Dedifferentiated amniotic fluid mesenchymal stem cell (primary cell): Measurements from ENCODE around the gene STK32B.

Source experiments
- DNase-seq: peaks from one replicate; pipeline ENCODE4 v3.0.0-alpha.2; 2016; ENCODE audit errors: extremely low spot score

Gene STK32B

DNA sequence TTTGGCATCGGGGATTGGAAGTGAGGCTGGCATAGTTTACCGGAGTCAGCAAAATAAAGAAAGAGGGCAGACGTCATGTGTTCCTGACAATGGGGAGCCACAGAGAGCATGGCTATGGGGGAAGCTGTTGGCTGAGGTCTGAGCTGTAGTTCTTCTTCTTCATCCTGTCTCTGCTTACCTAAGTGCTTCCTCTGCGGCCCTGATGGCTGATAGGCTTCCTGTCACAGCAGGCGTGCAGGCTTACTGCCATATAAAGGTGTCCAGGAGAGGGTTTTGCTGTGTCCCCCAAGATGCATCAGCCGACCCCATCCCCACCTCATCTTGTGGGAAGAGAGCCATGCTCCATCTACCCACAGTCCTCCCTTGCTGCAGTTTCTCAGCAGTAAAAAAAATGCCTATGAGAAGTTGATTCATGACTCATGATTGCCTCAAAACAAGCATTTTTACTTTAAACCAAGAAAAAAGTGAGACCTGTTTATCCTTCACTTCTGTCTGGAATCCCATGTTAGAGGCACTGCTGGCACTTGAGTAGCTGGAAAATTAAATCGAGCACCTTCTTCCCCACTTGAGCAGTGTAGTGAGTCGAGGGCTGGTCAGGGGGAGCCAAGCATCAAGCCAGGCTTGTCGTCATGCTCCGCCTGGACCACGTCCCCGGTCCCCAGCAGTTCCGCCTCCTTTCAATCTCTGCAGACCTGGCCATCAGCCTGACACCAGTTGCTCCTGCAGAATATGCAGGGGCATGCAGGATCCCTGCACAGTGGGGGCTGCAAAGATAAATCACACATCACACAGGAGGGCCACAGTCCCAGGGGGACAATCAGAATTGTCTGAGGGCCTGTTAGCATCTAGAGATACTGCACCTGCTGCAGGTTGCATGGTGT is 419.3 kb downstream of the STK32B start:
- DNase-seq, result no peak

- DNase-seq, result no peak
Observed at GRCh38 chr4:5471206-5471605, 419.9 kb downstream of the STK32B start.

- no peak for DNase-seq
Observed at GRCh38 chr4:5471691-5472090, 420.4 kb downstream of the STK32B start.

- DNase-seq, result no peak
Observed at GRCh38 chr4:5472160-5472591, 420.9 kb downstream of the STK32B start.

DNA sequence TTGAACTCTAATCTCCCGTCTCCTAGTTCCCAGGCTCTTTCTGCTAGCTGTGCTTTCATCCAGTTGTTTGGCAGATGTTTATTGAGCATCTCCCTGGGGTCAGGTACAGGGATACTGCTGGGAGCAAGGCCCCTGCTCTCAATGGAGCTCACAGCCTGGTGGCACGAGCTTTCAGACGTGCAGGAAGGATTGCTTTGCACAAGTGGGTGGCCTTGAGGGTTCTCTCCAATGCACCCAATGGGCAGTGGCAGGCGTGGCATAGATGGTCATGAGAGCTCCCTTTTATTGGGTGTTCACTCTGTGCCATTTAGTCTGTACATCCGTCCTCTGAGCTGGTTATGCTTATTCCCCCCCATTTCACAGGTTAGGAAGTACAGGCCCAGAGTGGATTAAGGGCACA is 421.8 kb downstream of the STK32B start:
- DNase-seq, result no peak

GRCh38 chr4:5474756-5475155 is 423.5 kb downstream of the STK32B start:
- DNase-seq, result no peak

GRCh38 chr4:5477613-5478012 is 426.3 kb downstream of the STK32B start:
- DNase-seq, result no peak

DNA sequence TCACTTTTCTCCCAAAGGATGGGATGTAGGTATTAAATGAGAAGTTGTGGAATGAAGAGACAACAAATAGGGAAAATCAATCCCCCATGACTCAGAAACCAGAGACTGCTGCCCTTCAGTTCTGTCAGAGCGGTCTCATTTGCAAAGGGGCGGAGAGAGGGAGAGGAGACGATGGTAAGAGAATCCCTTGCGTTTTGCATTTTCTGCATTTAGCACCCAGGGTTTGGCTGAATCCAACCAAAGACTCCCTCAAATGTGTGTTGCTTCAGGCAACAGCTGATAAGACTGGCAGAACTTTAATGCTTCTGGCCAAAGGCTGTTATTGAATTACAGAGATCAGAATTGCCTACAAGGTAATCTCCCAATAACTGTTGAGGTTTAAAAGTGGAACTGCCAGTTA is 426.9 kb downstream of the STK32B start:
- no peak for DNase-seq

GRCh38 chr4:5478697-5479096 is 427.4 kb downstream of the STK32B start:
- DNase-seq, result no peak

- DNase-seq, result no peak
Observed at GRCh38 chr4:5479518-5480060, 428.3 kb downstream of the STK32B start.

DNA sequence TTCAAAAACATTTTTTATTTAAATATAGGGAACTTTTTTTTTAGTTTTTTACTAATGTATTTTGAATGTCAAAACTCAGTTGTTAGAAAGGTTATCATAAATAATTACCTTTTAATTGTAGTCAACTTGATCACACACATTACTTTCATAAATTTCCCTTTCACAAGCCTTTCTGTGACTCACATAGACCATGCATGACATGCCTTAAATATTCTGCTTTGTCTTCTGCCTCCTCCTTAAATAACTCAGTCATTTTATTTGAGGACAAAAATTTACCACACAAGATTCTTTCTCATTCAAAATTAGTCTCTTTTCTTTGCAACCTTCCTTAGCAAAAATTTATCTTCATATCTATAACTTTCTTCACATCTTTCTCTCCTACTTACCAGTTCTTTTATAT is 437.1 kb downstream of the STK32B start:
- DNase-seq, result no peak

DNA sequence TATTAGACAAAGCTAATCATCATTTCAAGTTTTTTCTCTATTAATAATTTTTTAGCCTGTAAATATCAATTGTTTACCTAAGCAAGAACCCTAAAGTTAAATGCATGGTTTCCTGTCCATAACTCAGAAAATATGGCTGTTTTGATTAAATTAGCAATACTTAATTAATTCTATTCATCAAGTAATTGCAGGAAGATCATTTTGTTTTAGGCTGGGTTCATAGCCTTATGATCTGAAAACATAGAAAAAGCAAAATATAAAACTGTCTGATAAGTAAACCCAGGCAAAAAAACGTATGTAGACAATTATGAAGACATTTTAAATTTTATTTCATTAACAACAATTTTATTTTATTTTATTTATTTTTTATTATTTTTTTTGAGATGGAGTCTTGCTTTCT is 438.0 kb downstream of the STK32B start:
- DNase-seq, result no peak

- DNase-seq, result no peak
Observed at GRCh38 chr4:5497489-5497888, 446.2 kb downstream of the STK32B start.

DNA sequence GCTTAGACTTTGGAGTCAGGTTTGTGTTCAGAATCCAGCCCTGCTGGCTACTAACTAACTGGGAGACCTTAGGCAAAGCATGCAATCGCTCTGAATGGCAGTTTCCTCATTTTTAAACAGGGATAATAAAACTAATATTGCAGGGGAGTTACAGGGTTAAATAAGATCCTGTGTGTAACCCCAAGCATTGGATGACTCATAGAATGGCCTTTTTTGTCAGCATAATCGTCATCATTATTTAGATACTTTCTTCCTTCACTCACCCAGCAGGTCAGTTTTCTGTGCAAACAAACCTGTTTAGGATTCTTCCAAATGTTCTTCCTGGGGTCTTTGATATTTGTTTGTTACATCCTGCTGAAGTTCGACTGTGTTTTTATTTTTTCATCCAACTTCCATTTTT is 448.9 kb downstream of the STK32B start:
- DNase-seq, result no peak

- no peak for DNase-seq
Observed at GRCh38 chr4:5503336-5503936, 452.2 kb downstream of the STK32B start.

DNA sequence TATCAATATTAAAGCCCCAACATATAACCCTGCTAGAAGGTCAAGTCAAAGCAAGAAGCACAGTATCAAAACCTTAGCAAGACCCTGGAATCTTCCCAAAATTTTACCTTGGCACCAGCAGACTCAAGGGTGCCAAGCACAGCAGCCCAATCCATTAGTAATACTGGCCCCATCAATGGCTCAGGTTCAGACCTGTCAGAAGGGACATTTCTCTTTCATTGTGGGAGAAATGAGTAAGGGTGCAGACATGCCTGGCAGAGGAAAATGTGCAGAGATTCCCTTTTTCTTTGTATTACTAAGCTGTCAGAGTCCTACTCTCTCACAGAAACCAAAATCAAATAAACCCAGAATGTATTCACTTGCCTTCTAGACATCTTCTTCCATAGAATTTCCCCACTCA is 453.2 kb downstream of the STK32B start:
- no peak for DNase-seq

GRCh38 chr4:5510504-5510903 is 459.2 kb downstream of the STK32B start:
- DNase-seq, result no peak

GRCh38 chr4:5511791-5512190 is 460.5 kb downstream of the STK32B start:
- DNase-seq, result no peak

DNA sequence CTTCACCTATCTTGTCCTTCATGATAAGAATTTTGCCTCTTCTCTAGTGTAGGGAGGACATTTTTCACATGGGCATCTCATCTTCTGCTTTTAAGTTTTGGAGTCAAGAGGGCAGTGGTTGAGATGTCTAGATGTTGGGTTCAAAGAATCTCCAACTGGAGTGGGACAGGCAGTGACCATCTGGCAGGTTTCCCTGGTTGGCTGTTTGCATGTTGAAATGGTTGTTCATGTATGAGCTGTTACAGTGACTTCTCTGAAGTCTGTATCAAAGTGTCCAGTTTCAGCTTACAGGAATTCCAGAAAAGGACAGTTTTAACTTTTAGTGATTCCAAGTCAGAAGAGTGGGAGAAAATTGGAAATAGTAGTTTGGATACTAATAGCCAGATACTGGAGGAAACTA is 464.4 kb downstream of the STK32B start:
- DNase-seq, result no peak

DNA sequence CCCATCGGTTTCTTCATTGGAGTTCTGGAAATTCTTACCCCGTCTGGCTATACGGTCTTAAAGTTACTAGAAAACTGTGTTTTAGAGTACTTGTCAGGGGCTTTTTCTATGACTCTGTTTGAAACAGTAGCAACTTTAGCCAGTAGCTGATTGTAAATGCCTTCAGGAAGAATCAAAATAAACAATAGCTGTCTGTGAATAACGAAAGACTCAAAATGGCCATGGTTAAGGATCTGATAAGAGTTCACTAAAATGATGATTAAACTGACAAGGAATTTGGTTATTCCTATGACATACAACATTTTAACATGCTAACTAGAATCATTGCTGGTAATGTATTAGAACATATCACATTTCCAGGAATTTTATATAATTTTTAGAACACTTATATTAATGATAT is 466.1 kb downstream of the STK32B start:
- no peak for DNase-seq

GRCh38 chr4:5524446-5525299 is 473.4 kb downstream of the STK32B start:
- DNase-seq, result no peak
